ENCODE data around the gene OR2A25. TPM values are rescaled to one million over a fixed set of nuclear protein-coding genes. Genes with fewer than 3 reads are reported as not detected.
A peak's percentile ranks its signal among the peaks of the same experiment; 100 is the strongest.
"Not testable (repeated sequence)": the region's sequence is repeated elsewhere in the genome, so short reads cannot be mapped to it uniquely, and the experiment has no call there.

OR2A25 gene
- not detected in 2 replicates for total RNA-seq
- not detected for polyA plus RNA-seq (2012)

- no peak for DNase-seq (ENCODE audit: low read depth)
Observed at GRCh38 chr7:144069511-144069910, at the start of gene OR2A25. TSS of gene OR2A25 (plus strand) at chr7:144069811. CDS start at chr7:144074220, 4,409 bp downstream.

GRCh38 chr7:144020340-144020739, 49.3 kb upstream of the OR2A25 start:
- DNase-seq (ENCODE audit: low read depth), result no peak

- DNase-seq (ENCODE audit: low read depth), result no peak
Observed at GRCh38 chr7:144022169-144022568, 47.4 kb upstream of the OR2A25 start.

GRCh38 chr7:144023171-144023827, 46.3 kb upstream of the OR2A25 start:
- DNase-seq (ENCODE audit: low read depth), result no peak

- DNase-seq (ENCODE audit: low read depth), result no peak
Observed at GRCh38 chr7:144024213-144024612, 45.4 kb upstream of the OR2A25 start.

- no peak for DNase-seq (ENCODE audit: low read depth)
Observed at GRCh38 chr7:144026203-144026883, 43.3 kb upstream of the OR2A25 start.

- DNase-seq (ENCODE audit: low read depth), result peak; percentile 60
Observed at GRCh38 chr7:144027070-144027469, 42.5 kb upstream of the OR2A25 start.

- DNase-seq (ENCODE audit: low read depth), result no peak
Observed at GRCh38 chr7:144027974-144028373, 41.6 kb upstream of the OR2A25 start.

- DNase-seq (ENCODE audit: low read depth), result no peak
Observed at GRCh38 chr7:144028547-144028946, 41.1 kb upstream of the OR2A25 start.

GRCh38 chr7:144032516-144032915, 37.1 kb upstream of the OR2A25 start:
- DNase-seq (ENCODE audit: low read depth), result no peak

- DNase-seq (ENCODE audit: low read depth), result no peak
Observed at GRCh38 chr7:144032985-144033709, 36.5 kb upstream of the OR2A25 start.

GRCh38 chr7:144035385-144035784, 34.2 kb upstream of the OR2A25 start:
- DNase-seq (ENCODE audit: low read depth), result no peak

- DNase-seq (ENCODE audit: low read depth), result no peak
Observed at GRCh38 chr7:144036302-144036885, 33.2 kb upstream of the OR2A25 start.

GRCh38 chr7:144037414-144038035, 32.1 kb upstream of the OR2A25 start:
- DNase-seq (ENCODE audit: low read depth), result peak; percentile 65

- no peak for DNase-seq (ENCODE audit: low read depth)
Observed at GRCh38 chr7:144038887-144039286, 30.7 kb upstream of the OR2A25 start.

GRCh38 chr7:144048648-144049047, 21.0 kb upstream of the OR2A25 start, which contains the start of gene OR2A5:
TSS of gene OR2A5 (plus strand) at chr7:144048948. CDS start at chr7:144050402, 1,454 bp downstream.
- no peak for DNase-seq (ENCODE audit: low read depth)

- no peak for DNase-seq (ENCODE audit: low read depth)
Observed at GRCh38 chr7:144049491-144049890, 20.1 kb upstream of the OR2A25 start.

GRCh38 chr7:144050093-144050492, 19.5 kb upstream of the OR2A25 start:
- no peak for DNase-seq (ENCODE audit: low read depth)

GRCh38 chr7:144050884-144051283, 18.7 kb upstream of the OR2A25 start:
- not testable (repeated sequence) for DNase-seq (ENCODE audit: low read depth)

GRCh38 chr7:144057954-144058353, 11.7 kb upstream of the OR2A25 start:
- peak; percentile 22 for DNase-seq (ENCODE audit: low read depth)

- DNase-seq (ENCODE audit: low read depth), result no peak
Observed at GRCh38 chr7:144063710-144064109, 5.9 kb upstream of the OR2A25 start.
